SJSA1 (cell line): ENCODE data around the gene NOL8. TPM values are rescaled to one million over a fixed set of nuclear protein-coding genes. Genes with fewer than 3 reads are reported as not detected.

ENCODE experiments used
- DNase-seq, 2 experiments: peaks; one replicate each; pipeline ENCODE4 v3.0.0-alpha.2; 2015 to 2020; ENCODE audit warnings: low spot score in 2 of 2, low read depth in 1 of 2
- H3K27ac ChIP-seq: fragments of 250-450 bp; sonication (Bioruptor Pico); 2 replicates; pipeline ENCODE4 v1.5.1; 2020; ENCODE audit warnings: mild to moderate bottlenecking, moderate library complexity
- H3K27me3 ChIP-seq: fragments of 250-450 bp; sonication (Bioruptor Pico); replicated peaks from 2 replicates; pipeline ENCODE4 v1.5.1; 2020; ENCODE audit warnings: mild to moderate bottlenecking, moderate library complexity
- H3K36me3 ChIP-seq: fragments of 250-450 bp; sonication (Bioruptor Pico); 2 replicates; pipeline ENCODE4 v1.5.1; 2020; ENCODE audit warnings: mild to moderate bottlenecking
- H3K4me1 ChIP-seq: fragments of 250-450 bp; sonication (Bioruptor Pico); replicated peaks from 2 replicates; pipeline ENCODE4 v1.6.1; 2021; ENCODE audit warnings: mild to moderate bottlenecking
- H3K4me3 ChIP-seq: fragments of 250-450 bp; sonication (Bioruptor Pico); 2 replicates; pipeline ENCODE4 v1.5.1; 2020; ENCODE audit warnings: mild to moderate bottlenecking
- H3K9me3 ChIP-seq: fragments of 250-450 bp; sonication (Bioruptor Pico); replicated peaks from 2 replicates; pipeline ENCODE4 v1.5.1; 2020; ENCODE audit warnings: mild to moderate bottlenecking
- total RNA-seq: library from RNA; depleted of rRNA; stranded (reverse); fragments of >200 nt; shearing (Covaris generic); gene quantifications from 2 replicates; pipeline ENCODE4 v1.2.3, GENCODE V29; 2014; rRNA removed

NOL8 gene
- total RNA-seq: 16.3 and 25.1 TPM in 2 replicates

- Histone ChIP-seq H3K4me3 (peak within 1 kb of the TSS; percentile 63), H3K4me1 (peaks cover 10% of the 10 kb centered on the region; the same call in 1 of the 2 replicates), H3K36me3 (peaks cover 17% of the 10 kb centered on the region), H3K27ac (peak within 1 kb of the TSS; percentile 97), H3K27me3 (no peaks in the 10 kb centered on the region), H3K9me3 (no peaks in the 10 kb centered on the region)
- peak; percentile 82 to 97 for DNase-seq
Observed at GRCh38 chr9:92325269-92325990, at the start of gene NOL8, which contains the start of gene CENPP. NOL8 (minus strand) TSS chr9:92325350; CDS start chr9:92324161, 1,189 bp downstream. CENPP (plus strand) TSS chr9:92325953.

- no peaks in the 10 kb centered on the region for H3K27me3 ChIP-seq
- no peaks in the 10 kb centered on the region for H3K4me1 ChIP-seq
- DNase-seq: no peak
- H3K4me3 ChIP-seq: no peak overlapping the region
- H3K27ac ChIP-seq: no peak overlapping the region
- H3K9me3 ChIP-seq: no peaks in the 10 kb centered on the region
- H3K36me3 ChIP-seq: no peaks in the 10 kb centered on the region
Observed at GRCh38 chr9:92373167-92373566, 48.0 kb upstream of the NOL8 start.

- H3K9me3 ChIP-seq: no peaks in the 10 kb centered on the region
- no peak overlapping the region for H3K27ac ChIP-seq
- no peaks in the 10 kb centered on the region for H3K27me3 ChIP-seq
- H3K4me3 ChIP-seq: no peak overlapping the region
- no peaks in the 10 kb centered on the region for H3K4me1 ChIP-seq
- H3K36me3 ChIP-seq: no peaks in the 10 kb centered on the region
- no peak for DNase-seq
Observed at GRCh38 chr9:92369075-92369474, 43.9 kb upstream of the NOL8 start.

GRCh38 chr9:92360083-92360482, 34.9 kb upstream of the NOL8 start:
- no peak for DNase-seq
- Histone ChIP-seq H3K9me3 (no peaks in the 10 kb centered on the region), H3K27ac (no peak overlapping the region), H3K4me1 (no peaks in the 10 kb centered on the region), H3K4me3 (no peak overlapping the region), H3K27me3 (no peaks in the 10 kb centered on the region), H3K36me3 (no peaks in the 10 kb centered on the region)

- no peak overlapping the region for H3K4me3 ChIP-seq
- H3K9me3 ChIP-seq: no peaks in the 10 kb centered on the region
- DNase-seq: no peak
- no peaks in the 10 kb centered on the region for H3K36me3 ChIP-seq
- no peaks in the 10 kb centered on the region for H3K27me3 ChIP-seq
- H3K27ac ChIP-seq: no peak overlapping the region
- no peaks in the 10 kb centered on the region for H3K4me1 ChIP-seq
Observed at GRCh38 chr9:92359394-92359995, 34.3 kb upstream of the NOL8 start.

GRCh38 chr9:92353051-92353450, 27.9 kb upstream of the NOL8 start:
- peaks cover 3% of the 10 kb centered on the region; the same call in 1 of the 2 replicates for H3K4me1 ChIP-seq
- no peak for DNase-seq
- no peaks in the 10 kb centered on the region for H3K9me3 ChIP-seq
- H3K4me3 ChIP-seq: no peak overlapping the region
- no peak overlapping the region for H3K27ac ChIP-seq
- no peaks in the 10 kb centered on the region for H3K27me3 ChIP-seq
- 0 out of 2 replicates have a peak, but pooled peaks cover 4% of the 10 kb centered on the region for H3K36me3 ChIP-seq

- no peak overlapping the region for H3K27ac ChIP-seq
- peaks cover 3% of the 10 kb centered on the region; the same call in 1 of the 2 replicates for H3K4me1 ChIP-seq
- H3K36me3 ChIP-seq: peaks cover 4% of the 10 kb centered on the region; the same call in 1 of the 2 replicates
- H3K27me3 ChIP-seq: no peaks in the 10 kb centered on the region
- no peak overlapping the region for H3K4me3 ChIP-seq
- H3K9me3 ChIP-seq: no peaks in the 10 kb centered on the region
- no peak for DNase-seq
Observed at GRCh38 chr9:92350740-92351133, 25.6 kb upstream of the NOL8 start.

- H3K4me3 ChIP-seq: no peak overlapping the region
- H3K27me3 ChIP-seq: no peaks in the 10 kb centered on the region
- no peaks in the 10 kb centered on the region for H3K9me3 ChIP-seq
- peaks cover 4% of the 10 kb centered on the region; the same call in 1 of the 2 replicates for H3K36me3 ChIP-seq
- no peak overlapping the region for H3K27ac ChIP-seq
- peaks cover 3% of the 10 kb centered on the region; the same call in 1 of the 2 replicates for H3K4me1 ChIP-seq
- DNase-seq: no peak
Observed at GRCh38 chr9:92349771-92350739, 24.9 kb upstream of the NOL8 start.

GRCh38 chr9:92345582-92345981, 20.4 kb upstream of the NOL8 start:
- Histone ChIP-seq H3K9me3 (no peaks in the 10 kb centered on the region), H3K27ac (no peak overlapping the region), H3K36me3 (peaks cover 4% of the 10 kb centered on the region; the same call in 1 of the 2 replicates), H3K4me1 (no peaks in the 10 kb centered on the region; the same call in 1 of the 2 replicates), H3K27me3 (no peaks in the 10 kb centered on the region), H3K4me3 (no peak overlapping the region)
- DNase-seq: no peak

- no peaks in the 10 kb centered on the region for H3K4me1 ChIP-seq
- H3K27me3 ChIP-seq: no peaks in the 10 kb centered on the region
- no peaks in the 10 kb centered on the region for H3K9me3 ChIP-seq
- H3K27ac ChIP-seq: no peak overlapping the region
- no peak overlapping the region for H3K4me3 ChIP-seq
- no peak for DNase-seq
- H3K36me3 ChIP-seq: peaks cover 6% of the 10 kb centered on the region; the same call in 1 of the 2 replicates
Observed at GRCh38 chr9:92342825-92343488, 17.8 kb upstream of the NOL8 start.

- H3K4me1 ChIP-seq: no peaks in the 10 kb centered on the region
- H3K27ac ChIP-seq: no peak overlapping the region
- no peaks in the 10 kb centered on the region for H3K9me3 ChIP-seq
- peaks cover 14% of the 10 kb centered on the region for H3K36me3 ChIP-seq
- DNase-seq: no peak
- H3K27me3 ChIP-seq: no peaks in the 10 kb centered on the region
- H3K4me3 ChIP-seq: no peak overlapping the region
Observed at GRCh38 chr9:92341578-92341977, 16.4 kb upstream of the NOL8 start.

- Histone ChIP-seq H3K4me3 (no peak overlapping the region), H3K9me3 (no peaks in the 10 kb centered on the region), H3K27me3 (no peaks in the 10 kb centered on the region), H3K36me3 (peaks cover 17% of the 10 kb centered on the region), H3K4me1 (no peaks in the 10 kb centered on the region), H3K27ac (no peak overlapping the region)
- DNase-seq: no peak
Observed at GRCh38 chr9:92333282-92333634, 8.1 kb upstream of the NOL8 start.
